GM10266 (cell line): Measurements from ENCODE around the gene ARNT2.

Source experiments
- DNase-seq: peaks from one replicate; pipeline ENCODE4 v3.0.0; 2012; ENCODE audit errors: extremely low spot score
- CTCF ChIP-seq: IDR thresholded peaks from 2 replicates; pipeline ENCODE4 v1.5.1; 2012; ENCODE audit warnings: mild to moderate bottlenecking, low read depth; ENCODE audit not compliant: control insufficient read depth, insufficient read depth; ENCODE audit errors: missing control alignments

ARNT2 gene

GRCh38 chr15:80433836-80434235 lies 29.7 kb downstream of the ARNT2 start:
- TF ChIP-seq CTCF = no peak
- DNase-seq = no peak

- no peak for TF ChIP-seq CTCF
- DNase-seq = no peak
These were observed 30.9 kb downstream of the ARNT2 start for GRCh38 chr15:80434926-80435720.

DNA sequence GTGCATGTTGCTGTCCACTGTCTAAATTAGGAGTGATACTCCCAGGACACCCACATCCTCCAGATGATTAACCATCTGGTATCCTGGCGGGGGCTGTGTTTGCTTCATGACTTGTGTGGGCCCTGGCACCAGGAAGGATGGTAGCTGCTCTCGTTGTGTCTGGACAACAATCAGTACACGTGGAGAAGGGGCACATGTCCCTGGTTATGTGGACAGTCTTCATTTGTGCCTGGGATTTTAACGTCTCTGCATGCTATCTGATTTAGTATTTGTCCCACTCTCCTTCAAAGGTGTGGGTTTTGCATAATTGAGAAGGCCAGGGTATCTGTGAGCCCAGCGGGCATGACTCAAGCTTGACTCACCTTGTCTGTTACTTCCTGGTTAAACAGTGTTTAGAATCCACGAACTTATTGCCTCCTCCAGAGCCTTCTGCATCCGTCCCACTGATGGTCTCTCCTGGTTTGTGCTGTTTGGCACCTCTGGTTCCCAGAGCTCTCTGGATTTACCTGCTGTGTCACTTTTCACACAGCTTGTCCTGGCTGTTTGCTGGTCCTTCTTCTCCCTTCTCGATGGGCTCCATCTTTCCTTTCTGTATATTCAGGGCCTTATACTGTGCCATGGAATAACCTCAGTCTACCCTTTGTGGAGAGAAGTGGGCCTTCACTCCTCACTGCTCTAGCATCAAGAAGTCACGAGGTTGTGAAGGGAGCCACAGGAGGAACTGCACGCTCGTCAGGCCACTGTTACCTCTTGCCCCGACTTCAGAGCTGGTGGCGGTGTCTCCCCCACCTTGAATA lies 32.5 kb downstream of the ARNT2 start:
- DNase-seq = no peak
- TF ChIP-seq CTCF = no peak

GRCh38 chr15:80437334-80437891 lies 33.2 kb downstream of the ARNT2 start:
- TF ChIP-seq CTCF = no peak
- DNase-seq = no peak

DNA sequence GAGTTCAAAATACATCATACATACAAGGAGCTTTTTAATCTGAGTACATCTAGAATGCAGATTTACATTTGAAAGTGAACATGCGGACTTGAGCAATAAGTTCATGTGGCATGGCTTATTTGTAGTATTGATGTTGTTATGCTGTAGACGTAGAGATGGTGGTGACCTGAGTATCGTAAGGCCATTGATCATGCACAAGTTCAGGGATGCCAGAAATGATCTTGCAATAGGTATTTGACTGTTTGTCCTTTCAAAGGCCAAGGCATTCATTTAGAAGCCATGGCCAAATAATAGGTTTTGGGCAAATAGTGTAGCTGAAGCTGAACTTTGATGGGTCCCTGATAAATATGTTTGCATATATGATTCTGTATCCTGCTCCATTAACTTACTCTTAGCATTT lies 35.0 kb downstream of the ARNT2 start:
- no peak for DNase-seq
- TF ChIP-seq CTCF = no peak

GRCh38 chr15:80440024-80440423 lies 35.8 kb downstream of the ARNT2 start:
- no peak for DNase-seq
- TF ChIP-seq CTCF = no peak

- no peak for DNase-seq
- no peak for TF ChIP-seq CTCF
These were observed 36.9 kb downstream of the ARNT2 start for GRCh38 chr15:80441041-80441440.
